Naive thymus-derived CD4-positive, alpha-beta T cell (primary cell): ENCODE measurements around the gene RAB31. TPM values are rescaled to one million over a fixed set of nuclear protein-coding genes. Genes with fewer than 3 reads are reported as not detected.
"Not testable (repeated sequence)": the region's sequence is repeated elsewhere in the genome, so short reads cannot be mapped to it uniquely, and the experiment has no call there.

Experiments
- ATAC-seq: fragments of 150-1000 bp; cut with Tn5 transposase; 2 replicates; pipeline ENCODE4 v1.10.0; 2021; ENCODE audit warnings: mild to moderate bottlenecking, moderate library complexity
- CTCF ChIA-PET: fragments of 350-600 bp; sonication (Branson Sonifier 250); formaldehyde crosslinking; loops from one replicate; lab custom pipeline; 2021; ENCODE audit warnings: antibody characterized with exemption; lab: Charles Lee
- POLR2A ChIA-PET: fragments of 350-600 bp; sonication (Branson Sonifier 250); formaldehyde crosslinking; loops from one replicate; lab custom pipeline; 2021; ENCODE audit warnings: antibody characterized with exemption, inconsistent platforms; lab: Charles Lee
- DNase-seq, 9 donors: peaks; one replicate each; pipeline versions ENCODE4 v3.0.0 to v3.0.0-alpha.2; 2020 to 2022; ENCODE audit warnings: mixed read lengths in 1 of 9
- H3K27ac ChIP-seq: one replicate; pipeline ENCODE4 v1.7.0; 2013; ENCODE audit warnings: mild to moderate bottlenecking, low read depth, low read length, moderate library complexity
- H3K27me3 ChIP-seq, 2 donors: one replicate each; pipeline ENCODE4 v1.7.0; 2013; ENCODE audit warnings: low read length in 2 of 2, mild to moderate bottlenecking in 2 of 2, moderate library complexity in 2 of 2; ENCODE audit not compliant: control insufficient read depth in 2 of 2, insufficient read depth in 2 of 2
- H3K36me3 ChIP-seq, 3 experiments: 1 replicate in 2 of 3; 2 replicates in 1 of 3; pipeline ENCODE4 v1.7.0; 2013; ENCODE audit warnings: low read length in 3 of 3, mild to moderate bottlenecking in 3 of 3, moderate library complexity in 1 of 3; ENCODE audit not compliant: insufficient read depth in 3 of 3, control insufficient read depth in 2 of 3
- H3K4me1 ChIP-seq, 2 donors: one replicate each; pipeline ENCODE4 v1.7.0; 2013; ENCODE audit warnings: low read length in 2 of 2, mild to moderate bottlenecking in 2 of 2, moderate library complexity in 1 of 2; ENCODE audit not compliant: control insufficient read depth in 2 of 2, insufficient read depth in 2 of 2
- H3K4me3 ChIP-seq: 2 replicates; pipeline ENCODE4 v1.7.0; 2013; ENCODE audit warnings: mild to moderate bottlenecking, low read length
- H3K9me3 ChIP-seq, 3 experiments: 1 replicate in 2 of 3; 2 replicates in 1 of 3; pipeline ENCODE4 v1.7.0; 2013; ENCODE audit warnings: low read length in 3 of 3; ENCODE audit not compliant: control insufficient read depth in 2 of 3
- H3K27ac Mint-ChIP-seq, 9 donors: one replicate each; pipeline ENCODE4 v1.8.0; 2020 to 2022; ENCODE audit warnings: mixed read lengths in 9 of 9, mild to moderate bottlenecking in 8 of 9, moderate library complexity in 5 of 9, inconsistent platforms in 2 of 9
- H3K27me3 Mint-ChIP-seq, 5 donors: one replicate each; pipeline ENCODE4 v1.8.0; 2021 to 2022; ENCODE audit warnings: mixed read lengths in 5 of 5, mild to moderate bottlenecking in 1 of 5
- H3K36me3 Mint-ChIP-seq, 5 donors: one replicate each; pipeline ENCODE4 v1.8.0; 2020 to 2022; ENCODE audit warnings: mixed read lengths in 5 of 5, mild to moderate bottlenecking in 3 of 5, inconsistent platforms in 1 of 5
- H3K4me1 Mint-ChIP-seq, 7 donors: one replicate each; pipeline ENCODE4 v1.8.0; 2020 to 2022; ENCODE audit warnings: mixed read lengths in 7 of 7, mild to moderate bottlenecking in 3 of 7, inconsistent platforms in 1 of 7
- H3K4me3 Mint-ChIP-seq, 10 donors: one replicate each; pipeline ENCODE4 v1.8.0; 2020 to 2022; ENCODE audit warnings: mild to moderate bottlenecking in 10 of 10, mixed read lengths in 10 of 10, moderate library complexity in 6 of 10, inconsistent platforms in 2 of 10
- H3K9me3 Mint-ChIP-seq, 11 donors: one replicate each; pipeline ENCODE4 v1.8.0; 2020 to 2022; ENCODE audit warnings: mixed read lengths in 11 of 11, mild to moderate bottlenecking in 4 of 11, inconsistent platforms in 1 of 11, moderate library complexity in 1 of 11
- intact Hi-C, 2 donors: fragments of 100-400 bp; cut with micrococcal nuclease; formaldehyde crosslinking; loops; one replicate each; pipeline ENCODE4 v1.15.1; 2023
- polyA plus RNA-seq, 2 donors: library from polyadenylated mRNA; unstranded; fragments of 300-500 nt; fragmentation: Illumina TruSeq; gene quantifications; one replicate each; pipeline ENCODE4 v1.2.3, GENCODE V29; 2021
- total RNA-seq, 6 experiments: library from RNA in 5 of 6; stranded (reverse) in 5 of 6; gene quantifications; 1 replicate in 5 of 6; 2 replicates in 1 of 6; pipeline ENCODE4 v1.2.3 and lab custom pipeline; 2021 to 2026

RAB31 gene
- total and polyA plus RNA-seq, 7 experiments from 2014 or later = 0.41 to 48.6 (median 2.3) TPM

DNA sequence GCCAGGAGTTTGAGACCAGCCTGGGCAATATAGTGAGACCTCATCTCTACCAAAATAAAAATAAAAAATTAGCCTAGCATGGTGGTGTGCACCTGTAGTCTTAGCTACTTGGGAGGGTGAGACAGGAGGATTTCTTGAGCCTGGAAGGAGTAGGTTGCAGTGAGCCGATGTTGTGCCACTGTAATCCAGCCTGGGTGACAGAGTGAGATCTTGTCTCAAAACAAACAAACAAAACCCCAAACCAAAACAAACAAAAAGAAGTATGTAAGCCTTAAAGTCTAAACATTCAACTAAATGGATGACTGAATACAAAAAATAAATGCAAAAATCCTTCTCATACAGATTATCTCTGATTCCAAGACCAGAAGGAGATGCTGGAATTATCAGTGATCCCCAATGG is 58.6 kb downstream of the RAB31 start:
- Histone ChIP-seq H3K9me3 (no peaks in the 10 kb centered on the region), H3K27ac (no peak overlapping the region), H3K4me1 (no peaks in the 10 kb centered on the region), H3K36me3 (no peaks in the 10 kb centered on the region), H3K27me3 (no peaks in the 10 kb centered on the region), H3K4me3 (no peak overlapping the region)
- H3K4me3 Mint-ChIP-seq = no peak overlapping the region
- POLR2A ChIA-PET = no interaction called here
- DNase-seq (no peak), ATAC-seq (no peak)
- peaks cover 0 to 5% (median 0%) of the 10 kb centered on the region in 7 donors for H3K4me1 Mint-ChIP-seq
- peaks cover 0 to 3% (median 0%) of the 10 kb centered on the region in 11 donors for H3K9me3 Mint-ChIP-seq
- CTCF ChIA-PET = no interaction called here
- intact Hi-C loops = no loop called here
- H3K36me3 Mint-ChIP-seq = no peaks in the 10 kb centered on the region
- H3K27ac Mint-ChIP-seq = no peak overlapping the region
- peaks cover 3 to 20% (median 11%) of the 10 kb centered on the region in 5 donors for H3K27me3 Mint-ChIP-seq

DNA sequence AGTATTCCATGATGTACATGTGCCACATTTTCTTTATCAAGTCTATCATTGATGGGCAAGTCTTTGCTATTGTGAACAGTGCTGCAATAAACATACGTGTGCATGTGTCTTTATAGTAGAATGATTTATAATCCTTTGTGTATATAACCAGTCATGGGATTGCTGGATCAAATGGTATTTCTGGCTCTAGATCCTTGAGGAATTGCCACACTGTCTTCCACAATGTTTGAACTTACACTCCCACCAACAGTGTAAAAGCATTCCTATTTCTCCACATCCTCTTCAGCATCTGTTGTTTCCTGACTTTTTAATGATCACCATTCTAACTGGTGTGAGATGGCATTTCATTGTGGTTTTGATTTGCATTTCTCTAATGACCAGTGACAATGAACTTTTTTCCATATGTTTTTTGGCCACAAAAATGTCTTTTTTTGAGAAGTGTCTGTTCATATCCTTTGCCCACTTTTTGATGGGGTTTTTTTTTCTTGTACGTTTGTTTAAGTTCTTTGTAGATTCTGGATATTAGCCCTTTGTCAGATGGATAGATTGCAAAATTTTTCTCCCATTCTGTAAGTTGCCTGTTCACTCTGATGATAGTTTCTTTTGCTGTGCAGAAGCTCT is 60.1 kb downstream of the RAB31 start:
- H3K9me3 Mint-ChIP-seq, POLR2A ChIA-PET, H3K4me1 ChIP-seq, DNase-seq, H3K27me3 ChIP-seq, H3K4me3 ChIP-seq, H3K27ac ChIP-seq, intact Hi-C loops, H3K36me3 ChIP-seq, ATAC-seq, H3K9me3 ChIP-seq, H3K27ac Mint-ChIP-seq, H3K4me3 Mint-ChIP-seq, CTCF ChIA-PET, H3K36me3 Mint-ChIP-seq: not testable (repeated sequence)
- Mint-ChIP-seq H3K4me1 (peaks cover 0 to 12% (median 0%) of the 10 kb centered on the region in 7 donors), H3K27me3 (peaks cover 12 to 20% (median 19%) of the 10 kb centered on the region in 5 donors)

DNA sequence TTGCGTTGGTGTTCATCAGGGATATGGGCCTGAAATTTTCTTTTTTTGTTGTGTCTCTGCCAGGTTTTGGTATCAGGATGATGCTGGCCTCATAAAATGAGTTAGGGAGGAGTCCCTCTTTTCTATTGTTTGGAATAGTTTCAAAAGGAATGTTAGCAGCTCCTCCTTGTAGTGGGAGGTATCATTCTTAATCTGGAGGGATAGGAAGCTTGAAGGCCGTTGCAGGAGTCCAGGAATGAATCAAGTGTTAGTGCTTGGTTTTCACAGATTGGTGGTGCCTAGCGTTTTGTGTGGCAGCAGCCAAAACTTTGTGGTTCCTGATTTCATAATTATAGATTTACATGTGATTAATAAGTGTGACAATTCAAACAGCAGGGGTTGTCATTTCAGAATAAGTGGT is 62.0 kb downstream of the RAB31 start:
- H3K27ac Mint-ChIP-seq, H3K27me3 ChIP-seq, ATAC-seq, CTCF ChIA-PET, H3K9me3 Mint-ChIP-seq, H3K4me1 ChIP-seq, H3K4me3 ChIP-seq, H3K9me3 ChIP-seq, POLR2A ChIA-PET, DNase-seq, H3K4me3 Mint-ChIP-seq, H3K36me3 ChIP-seq, H3K27ac ChIP-seq, intact Hi-C loops, H3K36me3 Mint-ChIP-seq: not testable (repeated sequence)
- Mint-ChIP-seq H3K27me3 (peaks cover 16 to 24% (median 19%) of the 10 kb centered on the region in 5 donors), H3K4me1 (peaks cover 0 to 12% (median 0%) of the 10 kb centered on the region in 7 donors)

DNA sequence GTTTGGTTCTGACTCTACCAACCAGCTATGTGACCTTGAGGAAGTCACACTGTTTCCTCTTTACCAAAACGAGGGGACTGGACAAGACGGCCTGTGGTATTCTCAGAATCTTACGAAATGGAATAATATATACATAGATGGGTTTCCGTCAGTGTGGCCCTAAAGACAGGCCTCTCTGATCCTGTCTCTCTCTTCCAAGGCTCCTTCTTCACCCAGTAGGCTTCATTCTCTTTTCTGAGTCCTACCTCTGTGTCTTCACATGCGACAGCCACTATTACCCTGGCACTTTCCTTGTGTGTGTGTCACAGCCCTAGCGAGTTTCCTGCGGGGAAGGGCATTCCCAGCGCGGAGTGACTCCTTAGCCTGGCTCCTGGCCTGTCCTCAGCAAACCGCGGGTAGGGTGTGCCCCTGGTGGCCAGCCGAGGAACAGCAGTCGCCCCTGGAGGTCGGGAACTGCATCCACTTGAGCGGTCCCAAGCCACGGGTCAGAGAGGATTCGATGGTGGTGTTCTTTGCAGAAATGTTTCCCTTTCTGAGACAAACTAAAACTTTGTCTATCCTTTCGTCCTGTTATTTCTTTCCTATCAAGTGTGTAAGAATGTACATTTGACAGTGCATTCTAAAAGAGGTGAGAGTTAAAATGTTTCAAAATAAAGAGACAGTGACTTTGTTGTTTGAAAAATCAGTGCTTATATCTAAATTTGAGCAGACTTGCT is 63.3 kb downstream of the RAB31 start:
- Mint-ChIP-seq H3K4me1 (peaks cover 0 to 12% (median 0%) of the 10 kb centered on the region in 7 donors), H3K36me3 (no peaks in the 10 kb centered on the region), H3K27ac (no peak overlapping the region), H3K27me3 (peaks cover 19 to 25% (median 25%) of the 10 kb centered on the region in 5 donors), H3K9me3 (no peaks in the 10 kb centered on the region), H3K4me3 (no peak overlapping the region)
- Histone ChIP-seq H3K27ac (no peak overlapping the region), H3K36me3 (no peaks in the 10 kb centered on the region), H3K9me3 (no peaks in the 10 kb centered on the region), H3K27me3 (no peaks in the 10 kb centered on the region), H3K4me1 (no peaks in the 10 kb centered on the region), H3K4me3 (no peak overlapping the region)
- POLR2A ChIA-PET = no interaction called here
- CTCF ChIA-PET = no interaction called here
- intact Hi-C loops = loop anchor here in 1 of 2 donors (1.0 kb wide), 1 partner anchor 159 kb away; no protein-coding TSS in a partner anchor
- peak in 7 of 9 donors; percentile 5 to 72 (median 24) for DNase-seq
- ATAC-seq = peak; percentile 75

DNA sequence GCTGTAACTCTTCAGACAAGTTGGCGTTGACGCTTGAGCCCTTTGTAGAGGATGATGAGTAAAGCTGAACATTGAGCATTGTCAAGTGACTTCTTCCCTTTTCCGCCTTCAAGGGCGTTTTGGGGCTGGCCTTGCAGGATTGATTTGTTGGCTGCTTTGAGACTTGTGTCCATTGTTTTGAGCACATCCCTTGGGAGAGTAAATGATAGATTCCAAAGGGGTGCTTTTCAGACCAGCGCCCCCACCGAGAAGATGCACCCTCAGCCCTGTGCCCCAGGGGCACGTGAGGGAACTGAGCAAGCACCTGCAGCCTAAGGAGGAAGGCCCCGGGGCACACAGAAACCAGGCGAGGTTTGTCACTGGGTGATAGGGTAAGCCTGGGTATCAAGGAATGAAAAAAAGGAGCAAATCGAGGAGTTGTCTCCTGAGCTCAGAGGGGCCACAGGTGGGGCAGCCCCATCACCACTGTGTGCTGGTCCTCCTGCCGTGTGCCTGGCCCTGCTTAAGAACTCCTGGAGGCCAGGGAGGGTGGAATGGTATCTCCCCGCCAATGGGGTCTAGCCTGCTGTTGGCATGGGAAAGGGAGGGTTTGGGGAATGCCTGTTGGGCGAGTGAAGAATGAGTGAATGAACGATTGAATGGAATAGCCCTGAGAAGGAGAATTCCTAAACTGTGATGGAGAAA is 64.0 kb downstream of the RAB31 start:
- Histone ChIP-seq H3K4me1 (no peaks in the 10 kb centered on the region), H3K9me3 (no peaks in the 10 kb centered on the region), H3K36me3 (no peaks in the 10 kb centered on the region), H3K27ac (no peak overlapping the region), H3K4me3 (no peak overlapping the region), H3K27me3 (no peaks in the 10 kb centered on the region)
- Mint-ChIP-seq H3K27me3 (peaks cover 19 to 25% (median 25%) of the 10 kb centered on the region in 5 donors), H3K9me3 (no peaks in the 10 kb centered on the region), H3K4me3 (no peak overlapping the region), H3K36me3 (no peaks in the 10 kb centered on the region), H3K27ac (no peak overlapping the region), H3K4me1 (peaks cover 0 to 12% (median 0%) of the 10 kb centered on the region in 7 donors)
- no peak for DNase-seq
- CTCF ChIA-PET = interaction anchor here (0.8 kb wide), 1 partner anchor 30 kb away, joined by 3 read pairs; no protein-coding TSS in a partner anchor
- intact Hi-C loops = loop anchor here in 1 of 2 donors (1.0 kb wide), 1 partner anchor 160 kb away; no protein-coding TSS in a partner anchor
- peak; percentile 50 for ATAC-seq
- POLR2A ChIA-PET = no interaction called here

DNA sequence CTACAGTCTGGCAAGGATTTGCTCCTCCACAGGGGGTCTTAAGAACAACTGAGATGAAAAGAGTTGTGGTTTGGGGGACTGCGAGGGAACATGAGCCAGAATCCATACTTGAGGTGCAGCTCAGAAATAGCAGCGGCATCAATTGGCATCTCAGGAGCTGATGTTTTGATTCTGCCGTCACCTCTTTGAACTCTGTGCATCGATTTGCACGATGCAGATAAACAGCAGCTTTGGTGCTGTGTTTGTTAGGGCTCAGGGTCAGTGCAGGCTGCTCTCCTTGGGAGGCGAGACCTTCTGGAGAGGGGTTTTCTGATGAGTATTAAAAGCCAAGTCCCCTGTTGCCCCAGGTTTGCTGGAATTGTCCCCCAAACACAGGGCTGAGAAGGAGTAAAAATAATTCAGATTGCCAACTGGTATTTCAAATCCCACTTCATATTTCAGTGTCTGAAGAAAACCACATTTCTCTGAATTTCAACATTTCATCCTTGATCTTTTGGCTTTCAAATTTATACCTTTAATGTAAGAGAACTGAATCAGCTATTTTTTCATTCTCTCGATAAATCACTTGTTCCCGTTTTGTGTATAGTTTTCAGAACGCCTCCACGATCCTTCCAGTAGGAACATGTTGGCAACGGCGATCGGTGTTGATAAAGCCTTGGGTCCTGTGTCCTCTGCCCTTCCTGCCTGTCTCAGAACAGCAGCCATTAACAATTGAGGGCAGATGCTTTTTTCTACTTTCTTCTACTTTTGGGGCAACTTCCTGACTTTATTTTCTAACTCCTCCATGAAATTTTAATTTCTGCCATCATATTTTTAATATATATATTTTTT is 65.0 kb downstream of the RAB31 start:
- intact Hi-C loops = no loop called here
- H3K27ac Mint-ChIP-seq = no peak overlapping the region
- Histone ChIP-seq H3K9me3 (no peaks in the 10 kb centered on the region), H3K27ac (no peak overlapping the region), H3K36me3 (no peaks in the 10 kb centered on the region), H3K27me3 (no peaks in the 10 kb centered on the region), H3K4me3 (no peak overlapping the region), H3K4me1 (no peaks in the 10 kb centered on the region)
- no peak for DNase-seq
- CTCF ChIA-PET = interaction anchor here (0.6 to 0.8 kb wide), 2 partner anchors 29 to 88 kb away, joined by 3 to 5 read pairs; no protein-coding TSS in a partner anchor
- H3K4me1 Mint-ChIP-seq = peaks cover 0 to 12% (median 0%) of the 10 kb centered on the region in 7 donors
- peaks cover 22 to 28% (median 25%) of the 10 kb centered on the region in 5 donors for H3K27me3 Mint-ChIP-seq
- no peaks in the 10 kb centered on the region for H3K36me3 Mint-ChIP-seq
- H3K9me3 Mint-ChIP-seq = no peaks in the 10 kb centered on the region
- H3K4me3 Mint-ChIP-seq = no peak overlapping the region
- ATAC-seq = no peak
- POLR2A ChIA-PET = no interaction called here
